Measurements from ENCODE around the gene ZNF853.
"Not testable (repeated sequence)": the region's sequence is repeated elsewhere in the genome, so short reads cannot be mapped to it uniquely, and the experiment has no call there.

Gene ZNF853

DNA sequence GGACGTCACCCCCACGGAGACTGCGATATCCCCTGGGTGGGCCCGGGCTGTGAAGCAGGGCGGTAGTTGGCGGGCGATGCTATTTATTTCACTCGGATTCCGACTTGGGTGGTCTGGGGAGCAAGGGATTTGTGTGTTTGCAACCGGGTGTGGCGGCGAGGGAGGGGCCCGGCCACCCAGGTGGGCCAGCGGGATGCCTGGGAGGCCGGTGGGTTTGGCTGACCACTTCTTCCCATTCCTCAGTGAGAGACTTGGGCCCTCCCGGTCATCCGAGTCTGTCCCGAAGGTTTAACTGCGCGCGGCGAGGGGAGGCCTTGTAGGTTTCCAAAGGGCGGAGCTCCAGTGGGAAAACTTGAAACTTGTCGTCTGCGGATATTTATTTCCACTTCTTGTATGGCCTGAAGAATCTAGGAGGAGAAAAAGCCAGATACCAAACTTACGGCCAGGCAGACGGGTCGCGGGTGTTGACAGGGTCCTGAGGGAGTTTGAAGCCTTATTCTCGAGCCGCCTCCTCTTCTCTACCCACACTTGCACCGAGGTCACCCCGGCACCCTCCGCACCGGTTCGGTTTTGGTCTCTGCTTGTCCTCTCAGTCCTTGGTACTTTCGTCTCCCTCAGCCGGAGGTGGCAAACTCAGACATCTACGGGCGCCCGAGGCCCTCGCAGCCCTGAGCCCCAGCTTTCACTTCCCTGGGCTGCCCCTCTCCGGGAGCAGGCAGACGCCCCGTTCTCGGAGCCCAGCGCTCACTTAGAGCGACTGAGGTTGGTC, 39.6 kb downstream of the ZNF853 start:
- peaks cover 4% of the 10 kb centered on the region for H3K27me3 Mint-ChIP-seq (ENCODE audit: low read depth, poor library complexity)
- no peak overlapping the region for H3K27ac Mint-ChIP-seq
- H3K4me3 Mint-ChIP-seq: no peak overlapping the region
- no peak for DNase-seq
- peaks cover 35% of the 10 kb centered on the region for H3K36me3 Mint-ChIP-seq (ENCODE audit: low read depth)
- peaks cover 33% of the 10 kb centered on the region for H3K9me3 Mint-ChIP-seq
- no peaks in the 10 kb centered on the region for H3K4me1 Mint-ChIP-seq
- TF ChIP-seq, protein P1, sequence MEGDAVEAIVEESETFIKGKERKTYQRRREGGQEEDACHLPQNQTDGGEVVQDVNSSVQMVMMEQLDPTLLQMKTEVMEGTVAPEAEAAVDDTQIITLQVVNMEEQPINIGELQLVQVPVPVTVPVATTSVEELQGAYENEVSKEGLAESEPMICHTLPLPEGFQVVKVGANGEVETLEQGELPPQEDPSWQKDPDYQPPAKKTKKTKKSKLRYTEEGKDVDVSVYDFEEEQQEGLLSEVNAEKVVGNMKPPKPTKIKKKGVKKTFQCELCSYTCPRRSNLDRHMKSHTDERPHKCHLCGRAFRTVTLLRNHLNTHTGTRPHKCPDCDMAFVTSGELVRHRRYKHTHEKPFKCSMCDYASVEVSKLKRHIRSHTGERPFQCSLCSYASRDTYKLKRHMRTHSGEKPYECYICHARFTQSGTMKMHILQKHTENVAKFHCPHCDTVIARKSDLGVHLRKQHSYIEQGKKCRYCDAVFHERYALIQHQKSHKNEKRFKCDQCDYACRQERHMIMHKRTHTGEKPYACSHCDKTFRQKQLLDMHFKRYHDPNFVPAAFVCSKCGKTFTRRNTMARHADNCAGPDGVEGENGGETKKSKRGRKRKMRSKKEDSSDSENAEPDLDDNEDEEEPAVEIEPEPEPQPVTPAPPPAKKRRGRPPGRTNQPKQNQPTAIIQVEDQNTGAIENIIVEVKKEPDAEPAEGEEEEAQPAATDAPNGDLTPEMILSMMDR (IDR thresholded peaks at IDR 0.05): no peak

DNA sequence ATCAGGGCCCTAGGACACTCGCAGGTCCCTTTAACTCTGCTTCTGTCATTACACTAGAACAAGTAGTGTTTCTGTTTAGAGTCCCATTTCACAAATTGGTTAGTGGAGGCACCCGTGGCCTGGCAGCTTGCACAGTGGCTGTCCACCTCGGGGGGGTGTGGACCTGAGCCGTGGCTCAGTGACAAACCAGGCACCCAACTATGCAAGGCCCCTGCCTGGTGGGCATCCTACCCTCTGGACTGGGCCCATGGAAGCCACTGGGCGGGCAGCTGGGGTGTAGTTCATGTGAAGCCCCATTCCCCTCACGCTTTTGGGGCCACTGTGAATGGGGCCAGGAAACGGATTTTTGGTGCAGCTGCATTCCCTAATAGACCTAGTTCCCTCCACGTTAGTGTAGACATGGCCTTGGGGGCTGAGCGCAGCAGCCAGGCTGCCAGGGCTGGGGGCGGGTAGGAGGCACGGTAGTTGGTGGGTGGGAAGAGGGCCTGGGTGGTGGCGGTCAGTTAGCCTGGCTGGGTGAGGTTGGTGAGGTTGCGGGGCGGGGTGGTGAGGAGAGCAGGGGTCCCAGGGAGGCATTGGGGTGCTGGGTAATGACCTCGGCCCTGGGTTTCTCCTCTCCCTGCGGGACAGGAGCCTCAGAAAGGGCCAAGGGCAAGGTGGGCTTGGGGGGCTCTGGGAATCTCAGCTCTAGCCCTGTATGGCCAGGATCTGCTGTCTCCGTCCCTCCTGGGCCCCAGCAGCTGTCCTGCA, 40.4 kb downstream of the ZNF853 start:
- no peak overlapping the region for H3K27ac Mint-ChIP-seq
- H3K4me1 Mint-ChIP-seq: no peaks in the 10 kb centered on the region
- H3K36me3 Mint-ChIP-seq (ENCODE audit: low read depth): peaks cover 27% of the 10 kb centered on the region
- no peak overlapping the region for H3K4me3 Mint-ChIP-seq
- peaks cover 7% of the 10 kb centered on the region for H3K27me3 Mint-ChIP-seq (ENCODE audit: low read depth, poor library complexity)
- TF ChIP-seq, protein P1 (IDR thresholded peaks at IDR 0.05): no peak
- no peak for DNase-seq
- H3K9me3 Mint-ChIP-seq: peaks cover 26% of the 10 kb centered on the region

DNA sequence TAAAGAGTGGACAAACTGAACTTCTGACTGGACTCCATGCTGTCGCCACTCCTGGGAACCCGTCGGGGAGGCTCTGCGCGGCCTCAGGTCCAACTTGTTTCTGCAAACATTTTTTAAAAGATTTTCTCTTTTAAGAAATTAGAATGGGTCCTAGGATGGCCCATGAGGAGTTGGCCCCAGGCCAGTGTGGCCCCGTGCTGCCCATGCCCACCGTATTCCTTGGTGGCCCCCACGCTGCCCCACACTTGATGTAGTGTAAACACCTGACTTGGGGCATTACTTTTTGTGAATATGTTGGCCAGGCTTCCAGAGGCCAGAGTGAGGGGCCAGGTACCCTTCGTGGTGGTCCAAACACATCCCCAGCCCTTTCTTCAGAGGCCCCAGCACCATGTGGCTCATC, 41.0 kb downstream of the ZNF853 start:
- Mint-ChIP-seq H3K36me3 (ENCODE audit: low read depth) (peaks cover 21% of the 10 kb centered on the region), H3K27ac (no peak overlapping the region), H3K4me1 (no peaks in the 10 kb centered on the region), H3K27me3 (ENCODE audit: low read depth, poor library complexity) (peaks cover 7% of the 10 kb centered on the region), H3K9me3 (peaks cover 24% of the 10 kb centered on the region), H3K4me3 (no peak overlapping the region)
- no peak for DNase-seq
- TF ChIP-seq, protein P1 (IDR thresholded peaks at IDR 0.05): no peak

GRCh38 chr7:6658618-6659345, 43.4 kb downstream of the ZNF853 start:
- Mint-ChIP-seq H3K36me3 (ENCODE audit: low read depth) (peaks cover 12% of the 10 kb centered on the region), H3K9me3 (peaks cover 19% of the 10 kb centered on the region), H3K27ac (no peak overlapping the region), H3K4me1 (no peaks in the 10 kb centered on the region), H3K4me3 (no peak overlapping the region), H3K27me3 (ENCODE audit: low read depth, poor library complexity) (peaks cover 18% of the 10 kb centered on the region)
- TF ChIP-seq, protein P1 (IDR thresholded peaks at IDR 0.05): no peak
- DNase-seq: no peak

DNA sequence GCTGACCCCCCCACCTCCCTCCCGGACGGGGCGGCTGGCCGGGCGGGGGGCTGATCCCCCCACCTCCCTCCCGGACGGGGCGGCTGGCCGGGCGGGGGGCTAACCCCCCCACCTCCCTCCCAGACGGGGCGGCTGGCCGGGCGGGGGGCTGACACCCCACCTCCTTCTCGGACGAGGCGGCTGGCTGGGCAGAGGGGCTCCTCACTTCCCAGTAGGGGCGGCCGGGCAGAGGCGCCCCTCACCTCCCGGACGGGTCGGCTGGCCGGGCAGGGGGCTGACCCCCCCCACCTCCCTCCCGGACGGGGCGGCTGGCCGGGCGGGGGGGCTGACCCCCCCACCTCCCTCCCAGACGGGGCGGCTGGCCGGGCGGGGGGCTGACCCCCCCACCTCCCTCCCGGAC, 55.4 kb downstream of the ZNF853 start:
- H3K27ac Mint-ChIP-seq; H3K27me3 Mint-ChIP-seq (ENCODE audit: low read depth, poor library complexity); DNase-seq; H3K4me3 Mint-ChIP-seq; H3K4me1 Mint-ChIP-seq: not testable (repeated sequence)
- Mint-ChIP-seq H3K36me3 (ENCODE audit: low read depth) (peaks cover 65% of the 10 kb centered on the region), H3K9me3 (peaks cover 88% of the 10 kb centered on the region)
